Smooth muscle cell (in vitro differentiated cells): ENCODE data around the gene KCNAB2. TPM values are rescaled to one million over a fixed set of nuclear protein-coding genes. Genes with fewer than 3 reads are reported as not detected.

Experiments
- DNase-seq: peaks from one replicate; lab custom pipeline; 2025; ENCODE audit not compliant: unreplicated experiment; lab: John Stamatoyannopoulos, UW
- H2AFZ ChIP-seq: fragments of 200-600 bp; sonication (generic); 2 replicates; pipeline ENCODE4 v1.6.0; 2016; ENCODE audit warnings: antibody characterized with exemption, low read depth, mild to moderate bottlenecking
- H3F3A ChIP-seq: fragments of 200-600 bp; sonication (generic); 2 replicates; pipeline ENCODE4 v1.6.0; 2017; ENCODE audit warnings: antibody characterized with exemption, low read depth
- H3K27ac ChIP-seq: fragments of 200-600 bp; sonication (generic); 2 replicates; pipeline ENCODE4 v1.5.1; 2016; ENCODE audit warnings: low read depth, mild to moderate bottlenecking
- H3K27me3 ChIP-seq: fragments of 200-600 bp; sonication (generic); 2 replicates; pipeline ENCODE4 v1.6.1; 2016; ENCODE audit warnings: low read depth, mild to moderate bottlenecking
- H3K36me3 ChIP-seq: fragments of 200-600 bp; sonication (generic); 2 replicates; pipeline ENCODE4 v1.5.1; 2016; ENCODE audit warnings: low read depth
- H3K4me1 ChIP-seq: fragments of 200-600 bp; sonication (generic); 2 replicates; pipeline ENCODE4 v1.5.1; 2016; ENCODE audit warnings: low read depth
- H3K4me2 ChIP-seq: fragments of 200-600 bp; sonication (generic); 2 replicates; pipeline ENCODE4 v1.6.0; 2016; ENCODE audit warnings: mild to moderate bottlenecking
- H3K4me3 ChIP-seq: fragments of 200-600 bp; sonication (generic); 2 replicates; pipeline ENCODE4 v1.5.1; 2016; ENCODE audit warnings: mild to moderate bottlenecking
- H3K79me2 ChIP-seq: fragments of 200-600 bp; sonication (generic); 2 replicates; pipeline ENCODE4 v1.6.0; 2016; ENCODE audit warnings: low read depth, mild to moderate bottlenecking
- H3K9ac ChIP-seq: fragments of 200-600 bp; sonication (generic); 2 replicates; pipeline ENCODE4 v1.6.0; 2016; ENCODE audit warnings: low read depth
- H3K9me3 ChIP-seq: fragments of 200-600 bp; sonication (generic); replicated peaks from 2 replicates; pipeline ENCODE4 v1.5.1; 2016; ENCODE audit warnings: low read depth
- H4K20me1 ChIP-seq: fragments of 200-600 bp; sonication (generic); 2 replicates; pipeline ENCODE4 v1.6.0; 2016; ENCODE audit warnings: low read depth
- WGBS: methylation state at CpG from one replicate; pipeline ENCODE4 v1.1.7; 2016; ENCODE audit warnings: low lambda C conversion rate; 5-methylcytosine and 5-hydroxymethylcytosine counted together
- polyA plus RNA-seq: library from polyadenylated mRNA; unstranded; fragments of >200 nt; fragmentation: Nextera tagmentation; extraction: Ambion mirVana; gene quantifications from 2 replicates; pipeline ENCODE4 v1.2.1, GENCODE V29; 2016
- total RNA-seq: library from RNA; depleted of rRNA; stranded (reverse); fragments of >200 nt; gene quantifications from 2 replicates; pipeline ENCODE4 v1.2.3, GENCODE V29; 2014
- TF ChIP-seq, protein P1 (sequence below): fragments of 200-600 bp; sonication (generic); IDR thresholded peaks from 2 replicates; pipeline ENCODE4 v1.5.1; 2017; ENCODE audit warnings: borderline replicate concordance, mild to moderate bottlenecking, antibody characterized with exemption; ENCODE audit not compliant: insufficient read depth, poor library complexity, severe bottlenecking

KCNAB2 gene
- total and polyA plus RNA-seq, 2 experiments from 2014 or later, result 3.6 to 3.9 TPM

DNA sequence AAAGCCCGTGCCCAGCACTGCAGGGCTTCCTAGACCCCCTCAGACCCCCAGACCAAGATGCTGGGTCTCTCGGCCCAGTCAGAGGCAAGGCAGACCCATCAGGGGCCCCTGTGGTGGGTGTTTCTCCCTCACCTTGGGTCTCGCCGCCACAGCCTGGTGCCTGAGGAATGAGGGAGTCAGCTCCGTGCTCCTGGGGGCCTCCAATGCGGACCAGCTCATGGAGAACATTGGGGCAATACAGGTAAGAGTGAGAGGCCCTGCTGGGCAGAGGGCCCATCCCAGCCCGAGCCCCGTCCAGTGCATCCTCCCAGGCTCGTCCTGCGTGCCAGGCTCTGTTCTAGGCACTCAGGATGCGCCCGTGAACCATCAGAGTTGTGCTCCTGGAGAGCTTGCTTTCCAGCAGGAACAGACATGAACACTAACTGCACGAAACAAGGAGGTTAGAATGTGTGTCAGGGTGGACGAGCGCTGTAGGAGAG, 51.5 kb downstream of the KCNAB2 start:
- H2AFZ ChIP-seq, result no peak overlapping the region
- TF ChIP-seq, protein P1, sequence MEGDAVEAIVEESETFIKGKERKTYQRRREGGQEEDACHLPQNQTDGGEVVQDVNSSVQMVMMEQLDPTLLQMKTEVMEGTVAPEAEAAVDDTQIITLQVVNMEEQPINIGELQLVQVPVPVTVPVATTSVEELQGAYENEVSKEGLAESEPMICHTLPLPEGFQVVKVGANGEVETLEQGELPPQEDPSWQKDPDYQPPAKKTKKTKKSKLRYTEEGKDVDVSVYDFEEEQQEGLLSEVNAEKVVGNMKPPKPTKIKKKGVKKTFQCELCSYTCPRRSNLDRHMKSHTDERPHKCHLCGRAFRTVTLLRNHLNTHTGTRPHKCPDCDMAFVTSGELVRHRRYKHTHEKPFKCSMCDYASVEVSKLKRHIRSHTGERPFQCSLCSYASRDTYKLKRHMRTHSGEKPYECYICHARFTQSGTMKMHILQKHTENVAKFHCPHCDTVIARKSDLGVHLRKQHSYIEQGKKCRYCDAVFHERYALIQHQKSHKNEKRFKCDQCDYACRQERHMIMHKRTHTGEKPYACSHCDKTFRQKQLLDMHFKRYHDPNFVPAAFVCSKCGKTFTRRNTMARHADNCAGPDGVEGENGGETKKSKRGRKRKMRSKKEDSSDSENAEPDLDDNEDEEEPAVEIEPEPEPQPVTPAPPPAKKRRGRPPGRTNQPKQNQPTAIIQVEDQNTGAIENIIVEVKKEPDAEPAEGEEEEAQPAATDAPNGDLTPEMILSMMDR, result no peak
- WGBS, result 95% methylated on average over 15 of the region's 15 CpGs

GRCh38 chr1:6097824-6098223, 52.1 kb downstream of the KCNAB2 start:
- DNase-seq, result no peak

More for the DNA sequence above, 51.5 kb downstream of the KCNAB2 start:
- Histone ChIP-seq H3K79me2 (no peaks in the 10 kb centered on the region), H3K4me3 (no peak overlapping the region), H3F3A (no peaks in the 10 kb centered on the region), H3K9me3 (no peaks in the 10 kb centered on the region), H3K36me3 (no peaks in the 10 kb centered on the region), H3K4me2 (no peak overlapping the region), H3K9ac (no peak overlapping the region), H3K27ac (no peak overlapping the region), H3K4me1 (peaks cover 13% of the 10 kb centered on the region), H4K20me1 (no peaks in the 10 kb centered on the region), H3K27me3 (no peaks in the 10 kb centered on the region)
- DNase-seq, result no peak

GRCh38 chr1:6098303-6099215, 52.9 kb downstream of the KCNAB2 start:
- WGBS, result 81% methylated on average over 24 of the region's 24 CpGs
- no peak overlapping the region for H3K27ac ChIP-seq
- H2AFZ ChIP-seq, result no peak overlapping the region

More at GRCh38 chr1:6097824-6098223, 52.1 kb downstream of the KCNAB2 start:
- no peaks in the 10 kb centered on the region for H3K9me3 ChIP-seq
- H2AFZ ChIP-seq, result no peak overlapping the region
- H3F3A ChIP-seq, result no peaks in the 10 kb centered on the region
- no peak overlapping the region for H3K4me3 ChIP-seq
- H3K27me3 ChIP-seq, result no peaks in the 10 kb centered on the region
- H3K4me2 ChIP-seq, result no peak overlapping the region
- no peaks in the 10 kb centered on the region for H3K79me2 ChIP-seq
- no peaks in the 10 kb centered on the region for H4K20me1 ChIP-seq
- 92% methylated on average over 17 of the region's 17 CpGs for WGBS
- H3K27ac ChIP-seq, result no peak overlapping the region
- no peaks in the 10 kb centered on the region for H3K36me3 ChIP-seq
- TF ChIP-seq, protein P1, result no peak
- H3K4me1 ChIP-seq, result peaks cover 15% of the 10 kb centered on the region
- no peak overlapping the region for H3K9ac ChIP-seq

More at GRCh38 chr1:6098303-6099215, 52.9 kb downstream of the KCNAB2 start:
- Histone ChIP-seq H3F3A (no peaks in the 10 kb centered on the region), H3K4me2 (no peak overlapping the region), H3K79me2 (no peaks in the 10 kb centered on the region), H3K9ac (no peak overlapping the region), H3K36me3 (no peaks in the 10 kb centered on the region), H3K4me3 (no peak overlapping the region), H3K27me3 (no peaks in the 10 kb centered on the region), H3K4me1 (peaks cover 15% of the 10 kb centered on the region), H3K9me3 (no peaks in the 10 kb centered on the region), H4K20me1 (no peaks in the 10 kb centered on the region)
- TF ChIP-seq, protein P1, result no peak
- no peak for DNase-seq
